Forelimb muscle (tissue), 1 donor: ENCODE measurements around the gene LAD1. TPM values are rescaled to one million over a fixed set of nuclear protein-coding genes. Genes with fewer than 3 reads are reported as not detected.

Source experiments
- DNase-seq: peaks from one replicate; pipeline ENCODE4 v3.0.0-alpha.2; 2013; ENCODE audit warnings: low read depth
- polyA plus RNA-seq: library from polyadenylated mRNA; unstranded; fragments of 120-200 nt; gene quantifications from one replicate; pipeline ENCODE4 v1.2.1, GENCODE V29; 2013; ENCODE audit not compliant: insufficient read length

Gene LAD1
- polyA plus RNA-seq, 1 donor: 11.9 TPM

DNA sequence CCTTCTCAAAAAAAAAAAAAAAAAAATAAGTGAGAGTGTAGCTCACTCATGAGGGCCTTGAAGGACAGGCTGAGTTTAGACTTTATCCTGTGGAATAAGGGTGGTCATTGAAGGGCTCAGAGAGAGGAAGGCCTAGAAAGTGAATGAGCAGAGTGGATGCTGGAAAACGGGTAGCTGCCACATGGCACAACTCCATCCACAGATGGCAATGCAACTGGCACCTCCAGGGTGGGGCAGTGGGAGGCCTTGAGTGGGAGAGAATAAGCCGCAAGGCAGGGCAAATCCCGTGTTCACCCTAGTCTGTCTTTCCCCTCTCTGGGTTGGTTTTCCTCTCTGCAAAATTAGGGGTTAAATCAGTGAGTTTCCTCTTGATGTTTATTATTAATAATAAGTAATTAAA is 19.3 kb upstream of the LAD1 start:
- no peak for DNase-seq

DNA sequence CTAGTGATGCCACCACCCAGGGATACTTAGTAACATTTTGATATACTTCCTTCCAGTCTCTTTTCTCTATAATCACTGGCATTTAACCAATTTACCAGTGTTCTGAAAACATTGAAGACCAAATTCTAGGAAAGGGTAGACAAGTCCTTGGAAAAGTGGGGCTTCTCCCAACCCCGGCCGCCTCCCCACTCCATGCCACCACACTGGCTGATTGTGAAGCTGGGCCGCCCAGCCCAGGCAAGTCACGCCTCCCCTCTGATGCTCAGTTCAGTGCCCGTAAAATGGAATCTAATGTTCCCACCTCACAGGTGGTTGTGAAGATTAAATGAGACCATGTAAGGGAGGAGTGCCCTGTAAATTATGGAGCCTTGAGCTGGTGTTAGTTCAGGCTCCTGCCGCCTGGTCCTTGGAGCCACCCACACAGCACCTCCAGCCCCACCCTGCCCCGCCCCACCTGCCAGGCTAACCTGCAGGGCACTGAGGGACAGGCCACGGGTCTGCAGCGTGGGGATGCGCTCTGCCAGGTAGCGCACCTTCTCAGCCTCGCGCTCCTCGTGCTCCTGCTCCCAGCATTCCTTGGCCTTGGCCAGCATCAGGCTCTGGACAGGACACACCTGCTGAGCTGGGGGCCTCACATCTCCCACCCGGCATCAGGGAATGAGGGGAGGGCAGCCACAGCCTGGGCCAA is 15.1 kb upstream of the LAD1 start:
- no peak for DNase-seq

DNA sequence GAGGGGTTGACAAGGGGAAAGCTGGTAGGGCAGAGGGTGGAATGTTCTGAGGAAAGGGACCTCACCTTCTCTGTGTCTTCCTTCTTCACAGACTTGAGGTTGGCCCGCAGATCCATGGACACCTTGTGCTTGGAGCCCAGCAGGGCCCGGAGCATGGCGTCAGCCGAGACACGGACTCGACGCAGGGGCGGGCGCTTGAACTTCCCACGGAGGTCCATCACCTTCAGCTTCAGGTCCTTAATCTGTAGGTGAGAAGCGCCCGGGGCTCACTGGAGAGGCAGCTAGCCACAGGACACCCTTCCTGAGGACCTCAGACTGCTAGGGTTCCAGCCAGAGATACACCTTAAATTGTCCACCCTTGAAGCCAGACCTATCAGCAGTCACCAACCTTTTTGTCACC is 12.2 kb upstream of the LAD1 start:
- no peak for DNase-seq

DNA sequence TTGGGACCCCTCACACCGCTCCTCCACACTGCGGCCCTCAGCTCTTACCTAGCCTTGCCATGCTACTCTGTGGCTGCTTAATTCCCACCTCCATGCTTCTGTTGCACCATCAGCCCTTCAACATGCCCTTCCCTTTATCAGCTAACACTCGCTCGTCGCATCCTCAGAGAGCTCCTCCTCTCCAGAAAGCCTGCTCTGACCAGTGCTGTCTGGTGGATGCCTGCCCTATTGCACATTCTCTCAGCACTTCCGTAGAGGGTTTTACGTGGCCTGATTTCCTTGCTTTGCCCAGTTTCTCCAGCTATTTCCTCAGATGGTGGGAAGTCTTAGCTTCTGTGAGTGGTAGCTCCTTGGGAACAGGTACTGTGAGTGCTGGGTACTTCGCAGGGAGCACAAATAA is 10.3 kb upstream of the LAD1 start:
- no peak for DNase-seq

DNA sequence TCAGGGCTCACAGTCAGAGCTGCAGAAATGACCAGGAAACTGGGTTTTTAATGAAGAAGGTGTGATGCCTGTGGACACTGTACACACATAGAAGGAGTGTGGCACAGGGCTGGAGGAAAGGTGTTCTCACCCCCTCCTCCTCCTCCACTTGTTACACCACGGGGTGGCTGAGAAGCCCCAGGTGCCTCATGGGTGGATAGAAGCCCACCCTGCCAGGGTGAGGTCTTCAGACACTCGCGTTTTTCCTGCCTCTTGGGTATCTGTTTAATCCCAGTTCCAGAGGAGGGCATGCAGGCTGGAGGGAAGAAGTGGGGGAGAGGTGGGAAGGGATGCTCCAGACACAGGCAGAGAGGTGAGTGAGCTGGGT is 9.7 kb upstream of the LAD1 start:
- DNase-seq: no peak

DNA sequence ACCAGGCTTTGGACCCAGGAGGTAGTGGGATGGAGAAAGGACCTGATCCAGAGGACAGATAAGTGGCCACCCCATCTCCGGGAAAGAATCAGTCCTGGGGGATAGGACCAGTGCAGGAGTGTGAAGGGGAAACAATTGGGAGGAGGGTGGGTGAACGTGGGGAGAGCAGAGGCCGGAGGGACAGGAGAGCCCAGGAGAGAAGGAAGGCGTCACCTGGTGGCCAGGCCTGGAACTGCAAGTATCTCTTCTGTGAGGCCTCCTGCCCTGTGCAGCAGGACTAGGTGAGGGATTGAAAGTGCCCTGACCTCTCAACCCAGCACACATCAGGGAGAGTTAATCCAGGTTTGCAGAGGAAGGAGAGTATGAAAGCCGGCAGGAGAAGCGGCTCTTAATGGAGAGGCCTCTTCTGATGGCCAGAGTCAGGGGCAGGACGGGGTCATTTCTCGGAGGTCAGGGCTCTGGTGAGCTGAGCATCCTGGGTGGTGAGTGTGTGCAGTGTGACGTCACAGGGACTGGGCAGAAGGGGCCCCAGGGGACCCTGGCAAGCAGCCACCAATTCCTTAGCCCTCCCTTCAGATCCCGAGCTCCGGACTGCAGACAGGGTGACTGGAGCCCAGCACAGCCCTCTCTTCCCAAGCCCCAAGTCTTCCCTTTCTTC is 9.2 kb upstream of the LAD1 start:
- DNase-seq: peak; percentile 24

DNA sequence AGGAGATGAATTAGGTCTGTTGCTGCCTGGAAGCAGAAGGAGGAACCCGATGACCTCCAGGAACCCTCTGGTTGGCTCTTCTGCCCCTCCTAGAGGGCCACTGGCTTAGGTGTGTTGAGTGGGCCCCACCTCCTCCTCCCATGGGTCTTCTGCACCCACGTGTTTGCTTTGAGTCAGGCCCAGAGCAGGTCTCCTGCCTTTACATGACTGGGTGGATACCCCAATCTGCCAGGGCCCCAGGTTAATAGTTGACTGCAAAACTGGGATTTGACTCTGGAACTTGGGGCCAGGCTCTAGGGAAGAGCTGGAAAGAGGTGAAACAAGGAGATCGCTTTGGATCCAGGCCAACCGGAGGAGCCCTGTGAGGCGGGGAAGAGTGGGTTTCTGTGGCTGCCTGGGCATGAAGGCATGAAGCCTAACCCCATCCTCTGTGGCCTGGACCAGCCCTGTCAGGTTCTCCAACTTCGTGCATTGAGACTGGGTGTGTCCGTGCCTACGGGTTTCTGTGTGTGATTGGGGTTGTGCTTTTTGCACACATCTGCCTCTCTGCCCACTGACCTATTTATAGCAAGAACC is 7.8 kb upstream of the LAD1 start:
- no peak for DNase-seq

DNA sequence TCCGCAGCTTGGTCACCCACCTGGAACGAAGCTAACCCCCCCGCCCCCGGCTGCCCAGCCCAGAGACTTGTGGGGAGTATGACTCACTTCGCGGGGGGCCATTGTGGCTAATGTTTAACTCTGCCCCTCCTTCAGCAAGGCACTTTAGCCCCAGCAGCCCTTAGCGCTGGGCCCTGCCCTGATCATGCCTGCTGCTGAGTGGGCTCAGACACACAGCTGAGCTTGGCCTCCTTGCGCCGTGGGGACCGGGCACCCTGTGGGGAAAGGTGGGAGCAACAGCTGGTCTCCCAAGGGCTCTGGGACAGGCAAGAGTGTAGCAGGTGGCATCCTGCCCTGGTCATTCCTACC is 6.3 kb upstream of the LAD1 start:
- DNase-seq: no peak

DNA sequence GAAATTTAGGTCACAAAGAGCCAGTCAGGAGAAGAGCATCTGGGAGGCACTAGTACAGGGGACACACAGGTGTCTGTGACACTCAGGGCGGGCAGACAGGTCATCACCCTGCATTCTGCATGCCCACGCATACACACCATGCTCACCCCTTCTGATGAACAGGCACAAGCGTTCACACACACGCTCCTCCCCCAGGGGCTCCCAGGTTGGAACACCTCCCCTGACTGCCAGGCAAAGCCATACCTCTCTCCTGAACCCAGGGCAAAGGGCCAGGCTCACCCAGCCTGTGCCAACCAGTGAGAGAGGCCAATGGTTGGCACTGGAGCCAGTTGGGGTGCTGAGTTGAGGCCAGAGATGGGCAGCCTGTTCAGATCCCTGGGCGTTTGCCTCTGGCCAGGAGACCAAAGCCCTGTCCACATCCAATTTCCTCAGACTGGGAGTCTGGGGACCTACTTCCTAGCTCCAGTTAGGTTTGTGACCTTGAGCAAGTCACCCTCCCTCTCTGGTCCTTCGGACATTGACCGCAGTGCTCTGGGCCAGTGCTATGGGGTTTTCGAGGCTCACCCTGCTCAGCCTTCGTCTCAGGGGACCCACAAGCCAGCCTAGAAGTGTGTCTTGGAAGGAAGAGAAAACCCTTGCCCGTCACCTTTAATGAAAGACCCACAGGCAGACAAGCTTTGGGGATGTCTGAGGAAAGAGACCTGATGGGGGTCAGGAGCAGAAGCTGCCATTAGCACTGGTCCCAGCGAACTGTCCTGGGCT is 5.8 kb upstream of the LAD1 start:
- no peak for DNase-seq

DNA sequence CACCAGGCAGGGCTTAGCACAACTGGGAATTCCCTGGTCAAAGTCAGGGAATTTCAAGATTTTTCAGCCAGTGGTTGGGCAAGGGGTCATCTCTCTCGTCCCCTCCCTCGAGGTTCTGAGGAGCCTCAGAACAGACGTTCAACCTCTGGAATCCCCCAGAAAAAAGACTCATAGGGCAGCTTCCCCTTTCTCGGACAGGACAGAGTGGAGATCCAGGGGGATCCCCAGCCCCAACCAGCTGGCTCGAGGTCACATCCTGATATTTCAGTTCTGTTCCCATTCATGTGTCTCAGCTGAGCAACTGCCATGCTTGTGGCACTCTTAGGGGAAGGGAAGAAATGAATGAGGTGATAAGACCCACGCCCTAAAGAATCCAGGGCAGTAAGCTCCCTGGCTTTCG is 4.9 kb upstream of the LAD1 start:
- DNase-seq: no peak

DNA sequence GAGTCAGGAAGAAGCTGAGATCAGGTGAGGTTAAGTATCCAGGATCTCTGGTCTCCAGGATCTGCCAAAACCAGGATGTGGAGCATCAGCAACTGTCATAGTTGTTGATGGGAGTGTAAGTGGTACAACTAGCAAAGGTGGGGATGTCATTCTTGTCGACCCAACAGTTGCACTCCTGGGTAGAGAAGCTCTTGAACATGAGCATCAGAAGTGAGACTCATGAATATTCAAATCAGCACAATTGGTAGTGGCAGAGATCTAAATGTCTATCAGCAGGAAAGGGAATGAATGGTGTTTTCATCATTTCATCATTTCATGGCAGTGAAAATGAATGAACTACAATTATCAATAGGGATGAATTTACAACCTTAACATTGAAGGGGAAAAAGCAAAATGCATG is 4.2 kb upstream of the LAD1 start:
- no peak for DNase-seq

DNA sequence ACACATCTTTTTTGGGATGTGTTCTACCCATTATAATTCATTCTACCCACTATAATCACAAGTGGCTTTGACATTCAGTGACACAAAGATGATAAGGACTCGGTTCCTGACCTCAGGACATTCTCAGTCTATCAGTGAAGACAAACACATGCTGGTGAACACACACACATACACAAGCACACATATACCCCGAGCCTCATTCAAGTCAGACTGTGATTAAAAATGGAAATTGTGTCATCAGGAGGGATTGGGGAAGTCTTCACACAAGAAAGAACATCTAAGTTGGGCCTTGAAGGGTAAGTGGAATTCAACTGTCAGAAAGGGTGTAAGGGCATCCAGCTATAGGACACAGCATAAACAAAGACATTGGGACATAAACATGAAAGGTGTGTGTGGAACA is 2.6 kb upstream of the LAD1 start:
- DNase-seq: no peak

DNA sequence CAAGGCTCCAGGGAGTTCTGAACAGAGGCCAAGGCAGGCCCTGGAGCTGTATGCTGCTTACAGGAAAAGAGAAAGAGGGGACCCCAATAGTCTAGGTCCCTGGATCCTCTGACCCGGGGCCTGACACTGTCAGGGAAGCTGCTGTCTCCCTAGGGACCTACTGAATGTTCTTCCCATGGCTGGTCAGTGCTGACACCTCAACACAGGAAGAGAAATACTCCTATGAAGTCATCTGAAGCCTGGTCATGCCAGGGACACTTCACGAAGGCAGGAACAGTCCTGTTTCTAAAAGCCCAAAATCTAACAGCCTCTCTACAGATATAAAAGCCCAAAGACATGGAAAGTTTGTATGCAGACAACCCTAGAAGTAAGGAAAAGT is 1.7 kb upstream of the LAD1 start:
- no peak for DNase-seq

DNA sequence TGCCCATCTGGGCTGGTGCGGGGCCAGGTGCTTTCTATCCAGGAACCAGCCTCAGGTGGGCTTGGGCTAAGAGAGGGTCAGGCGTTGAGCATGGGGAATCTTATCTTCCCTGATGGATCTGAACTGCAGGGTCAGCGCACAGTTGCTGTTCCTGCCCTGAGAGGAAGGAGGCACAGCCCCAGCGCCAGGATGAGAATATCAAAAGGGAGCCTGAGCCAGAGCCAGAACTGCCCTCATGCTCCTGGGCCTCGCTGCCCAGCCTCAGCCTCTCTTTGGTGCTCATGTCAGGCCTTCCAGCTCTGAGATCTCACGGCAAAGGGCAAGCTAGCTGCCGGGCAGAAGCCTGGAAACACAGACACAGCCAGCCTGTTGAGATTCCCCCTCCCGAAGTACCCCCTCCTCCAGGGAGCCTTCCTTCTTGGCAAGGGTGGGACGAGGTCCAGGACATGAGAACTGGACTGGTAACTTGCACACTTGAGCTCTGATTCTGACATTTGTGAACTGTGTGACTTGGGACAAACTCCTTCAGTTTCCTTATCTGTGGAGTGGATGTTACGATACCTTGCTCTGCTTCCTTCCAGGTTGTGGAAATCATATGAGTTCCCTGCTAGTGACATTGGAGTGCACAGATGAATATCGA is 1.2 kb upstream of the LAD1 start:
- DNase-seq: no peak

DNA sequence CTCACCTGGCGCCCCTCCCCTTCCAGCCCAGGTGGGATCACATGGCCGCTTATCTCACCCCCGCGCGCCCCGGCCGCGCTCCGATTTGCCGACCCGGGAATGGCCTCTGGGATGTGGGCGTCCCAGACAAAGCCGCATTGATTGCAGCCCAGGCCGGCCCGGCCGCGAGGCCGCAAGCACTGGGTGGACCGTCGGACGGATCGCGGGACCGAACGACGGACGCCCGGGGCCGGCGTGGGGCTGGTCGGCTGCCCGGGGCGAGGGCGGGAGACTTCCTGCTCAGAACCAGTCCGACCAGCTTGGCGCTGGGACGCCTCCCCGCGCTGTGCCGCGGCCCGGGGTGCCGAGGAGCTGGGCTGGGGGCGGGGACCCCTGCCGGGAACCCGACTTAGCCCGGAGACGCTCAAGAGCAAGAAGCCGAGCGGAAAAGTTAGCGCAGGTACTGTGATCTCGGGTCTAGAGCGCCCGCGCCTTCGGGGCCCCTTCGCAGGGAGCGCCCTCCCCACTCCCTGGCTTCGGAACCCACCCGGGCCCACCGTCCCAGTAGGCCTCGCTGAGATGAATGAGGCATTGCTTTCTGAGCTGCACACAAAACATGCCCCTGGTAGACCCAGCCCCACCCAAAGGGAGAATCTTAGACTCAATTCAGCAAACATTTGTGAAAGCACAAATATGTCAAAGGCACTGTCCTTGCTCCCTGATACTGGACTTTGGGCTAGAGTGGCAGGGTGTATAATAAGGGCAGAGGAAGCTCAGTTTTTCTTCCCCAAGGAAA is 415 bp upstream of the LAD1 start:
- DNase-seq: no peak

DNA sequence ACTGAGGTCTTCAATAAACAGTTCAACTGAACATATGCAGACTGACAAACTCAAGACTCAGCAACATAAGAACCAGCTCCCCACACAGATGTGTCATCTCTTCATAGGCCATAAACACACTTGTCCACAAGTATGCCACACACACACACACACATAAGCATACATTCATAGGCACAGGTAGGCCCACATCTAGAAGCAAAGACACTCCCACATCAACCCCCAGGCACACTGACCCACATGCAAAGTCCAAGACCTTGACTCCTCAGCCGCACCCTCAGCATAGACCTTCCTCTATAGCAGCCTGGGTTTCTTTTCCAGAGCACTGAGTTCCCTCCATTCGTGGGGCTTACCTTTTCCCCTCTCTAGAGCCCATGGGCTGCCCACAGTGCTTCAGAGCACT is 1.4 kb downstream of the LAD1 start:
- no peak for DNase-seq

DNA sequence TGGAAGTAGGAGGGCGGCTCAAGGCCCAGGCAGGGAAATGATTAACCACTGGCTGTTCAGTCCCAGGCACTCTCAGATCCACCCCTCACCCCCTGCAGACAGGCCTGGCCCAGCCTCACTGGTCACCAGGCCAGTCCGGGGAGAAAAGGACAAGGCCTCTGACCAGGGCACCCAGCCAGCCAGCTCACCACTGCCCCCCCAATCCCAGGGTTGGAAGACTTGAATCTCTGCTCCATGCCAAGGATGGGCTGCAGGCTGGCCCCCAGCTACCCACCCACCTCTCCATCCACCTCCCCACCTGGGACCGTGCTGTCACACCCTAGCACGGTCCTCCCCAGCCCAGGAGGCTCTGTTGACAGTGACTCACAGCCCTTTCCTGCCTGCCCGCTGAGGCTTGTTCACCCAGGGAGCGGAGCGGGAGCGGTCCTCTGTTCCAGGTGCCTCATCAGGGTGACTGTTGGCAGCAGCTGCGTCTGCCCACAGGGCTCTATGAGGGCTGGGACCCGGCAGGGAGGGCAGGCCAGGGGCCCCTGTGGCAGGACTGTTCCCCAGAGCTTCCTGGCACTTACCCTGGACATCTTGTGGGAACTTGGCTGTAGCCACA is 2.2 kb downstream of the LAD1 start:
- no peak for DNase-seq

DNA sequence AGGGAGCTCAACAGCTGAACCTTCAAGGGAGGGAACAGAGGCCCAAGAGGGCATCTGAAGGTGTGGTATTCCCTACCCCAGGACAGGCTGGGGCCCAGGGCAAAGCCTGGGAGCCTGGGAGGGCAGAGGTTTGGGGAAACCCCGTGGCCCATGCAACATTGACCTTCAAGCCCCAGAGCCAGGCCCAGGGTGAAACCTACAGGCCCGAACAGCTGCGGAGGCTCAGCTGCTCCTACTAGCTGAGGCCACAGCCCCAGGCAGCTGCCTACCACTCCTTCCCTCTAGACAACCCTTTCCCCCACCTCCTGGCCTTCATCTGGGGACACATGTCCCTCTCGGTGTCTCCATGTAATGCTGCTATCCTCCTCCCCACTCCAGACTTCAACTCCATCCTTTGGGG is 3.2 kb downstream of the LAD1 start:
- no peak for DNase-seq

DNA sequence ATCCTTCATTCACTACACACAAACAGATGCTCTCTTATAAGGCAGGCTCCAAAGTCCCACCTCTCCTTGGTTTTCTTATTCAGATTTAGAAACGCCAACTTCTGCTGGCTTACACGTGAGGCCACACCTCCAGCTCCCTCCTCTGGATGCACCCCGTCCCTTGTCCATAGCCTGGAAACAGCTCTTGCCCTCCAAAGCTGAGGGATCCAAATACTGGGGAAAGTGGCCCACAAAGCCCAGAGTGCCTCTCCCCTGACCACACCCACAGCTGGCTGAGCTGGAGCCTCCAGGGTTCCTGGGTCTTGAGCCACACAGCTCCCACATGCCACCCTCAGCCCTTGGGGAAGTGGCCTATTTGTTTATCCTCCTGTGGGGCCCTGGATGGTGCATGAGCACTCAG is 4.5 kb downstream of the LAD1 start:
- DNase-seq: no peak

DNA sequence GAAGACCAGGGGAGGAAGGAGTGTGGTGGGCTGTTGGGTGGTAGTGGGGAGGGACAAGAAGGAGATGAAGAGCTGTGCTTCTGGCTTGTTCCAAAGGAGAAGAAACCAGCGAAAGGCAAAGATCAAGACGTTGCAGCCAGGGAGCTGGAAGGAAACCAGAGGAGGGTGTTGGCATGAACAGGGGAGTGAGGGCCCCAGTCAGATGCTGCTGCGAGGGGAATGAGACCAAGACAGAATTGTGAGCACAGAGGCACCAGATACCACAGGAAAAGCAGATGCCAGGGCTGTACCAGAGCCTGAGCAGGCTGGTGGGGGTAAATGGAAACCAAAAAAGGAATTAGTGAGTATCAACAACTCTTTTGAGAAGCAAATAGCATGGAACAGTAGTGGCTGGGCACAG is 6.0 kb downstream of the LAD1 start:
- DNase-seq: no peak
